Stimulated activated CD8-positive, alpha-beta memory T cell treated with anti-CD3 and anti-CD28 coated beads, Interleukin-2, amount 100 ng/mL, for 48 hours (primary cell): ENCODE measurements around the gene SRRM3.
"Not testable (repeated sequence)": the region's sequence is repeated elsewhere in the genome, so short reads cannot be mapped to it uniquely, and the experiment has no call there.

Experiments used
- DNase-seq, 2 donors: peaks; one replicate each; pipeline ENCODE4 v3.0.0-alpha.2; 2020; ENCODE audit warnings: low read depth in 2 of 2

SRRM3 gene

DNA sequence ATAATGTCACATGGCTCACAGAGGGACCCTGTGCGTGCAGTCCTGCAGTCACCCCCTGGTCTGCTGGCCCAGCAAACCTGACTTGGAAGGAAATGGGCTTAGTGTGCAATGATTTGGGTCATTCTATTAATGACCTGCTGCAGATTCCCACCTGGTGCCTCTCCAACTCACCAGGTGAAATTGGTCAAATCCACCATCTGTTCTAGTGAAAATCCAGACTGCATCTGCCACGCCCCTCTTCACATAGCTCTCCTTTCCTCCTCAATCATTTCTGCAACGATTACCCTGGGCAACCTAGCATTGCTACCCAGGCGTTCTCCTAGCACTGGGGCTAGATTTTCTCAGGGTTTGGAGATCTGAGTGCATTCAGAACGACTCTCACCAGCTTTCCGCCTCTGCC is 29.4 kb downstream of the SRRM3 start:
- no peak for DNase-seq

DNA sequence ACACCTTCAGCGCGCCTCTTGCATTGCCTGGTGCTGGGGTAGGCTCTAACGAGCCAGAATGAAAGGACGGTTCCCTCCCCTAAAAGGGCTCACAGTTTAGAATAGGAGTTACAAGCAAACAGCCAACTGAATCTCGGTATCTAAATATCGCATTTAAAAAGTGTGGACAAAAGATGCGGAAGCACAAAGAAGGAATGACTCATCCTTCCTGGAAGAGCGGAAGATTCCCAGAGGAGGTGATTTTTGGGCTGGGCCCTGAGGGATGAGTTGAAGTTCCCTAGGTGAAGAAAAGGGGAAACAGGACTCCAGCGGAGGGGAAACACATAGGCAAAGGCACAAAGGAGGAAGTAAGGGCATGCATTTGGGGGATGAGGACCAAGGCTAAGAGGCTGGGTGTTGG is 29.9 kb downstream of the SRRM3 start:
- no peak for DNase-seq

DNA sequence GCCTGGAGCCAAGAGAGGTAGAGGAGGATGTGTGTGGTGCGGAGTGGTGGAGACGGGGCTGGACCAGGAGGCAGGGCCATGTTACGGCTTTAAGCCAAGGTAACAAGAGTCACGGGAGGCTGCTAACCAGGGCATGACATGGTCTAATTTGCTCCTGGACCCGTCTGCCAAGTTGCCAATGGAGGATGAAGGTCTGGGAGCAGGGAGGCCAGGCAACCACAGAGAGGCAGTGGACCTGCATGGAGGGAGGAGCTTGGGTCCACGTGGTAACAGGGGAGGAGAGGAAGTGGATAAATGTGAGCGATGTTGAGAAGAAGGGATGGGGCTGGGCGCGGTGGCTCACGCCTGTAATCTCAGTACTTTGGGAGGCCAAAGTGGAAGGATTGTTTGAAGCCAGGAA is 31.0 kb downstream of the SRRM3 start:
- DNase-seq: no peak

DNA sequence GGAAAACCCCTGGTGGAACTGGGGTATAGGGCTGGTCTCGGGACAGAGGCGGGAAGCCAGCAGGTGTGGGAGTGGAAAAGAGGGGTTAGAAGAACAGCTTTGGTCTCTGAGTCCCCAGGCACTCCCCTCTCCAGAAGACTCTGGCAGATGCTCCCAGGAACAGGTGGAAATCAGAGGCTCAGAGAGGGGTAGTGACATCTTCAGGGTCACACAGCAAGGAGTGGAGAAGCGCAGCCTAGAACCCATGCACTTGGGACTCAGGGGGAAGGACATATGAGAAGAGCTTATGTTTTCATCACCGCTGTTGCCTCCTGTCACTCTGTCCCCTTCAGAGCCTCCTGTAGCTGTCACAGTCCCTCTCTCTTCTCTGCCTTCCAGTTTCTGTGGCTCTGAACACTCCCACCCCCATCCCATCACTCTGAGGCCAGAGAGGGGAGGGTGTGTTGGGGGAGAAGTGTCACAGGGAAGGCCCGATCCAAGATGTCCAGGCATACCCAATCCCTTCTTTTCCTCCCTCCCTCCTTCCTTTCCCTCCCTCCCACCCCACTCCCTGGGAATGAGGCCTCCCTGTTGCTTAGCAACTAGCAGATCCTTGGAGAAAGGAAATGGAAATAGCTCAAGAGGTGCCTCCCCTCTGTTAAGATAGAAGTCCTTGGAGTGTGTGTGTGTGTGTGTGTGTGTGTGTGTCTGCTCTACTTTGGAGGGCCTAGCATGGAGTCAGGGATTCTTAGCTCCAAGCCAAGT is 32.0 kb downstream of the SRRM3 start:
- no peak for DNase-seq

DNA sequence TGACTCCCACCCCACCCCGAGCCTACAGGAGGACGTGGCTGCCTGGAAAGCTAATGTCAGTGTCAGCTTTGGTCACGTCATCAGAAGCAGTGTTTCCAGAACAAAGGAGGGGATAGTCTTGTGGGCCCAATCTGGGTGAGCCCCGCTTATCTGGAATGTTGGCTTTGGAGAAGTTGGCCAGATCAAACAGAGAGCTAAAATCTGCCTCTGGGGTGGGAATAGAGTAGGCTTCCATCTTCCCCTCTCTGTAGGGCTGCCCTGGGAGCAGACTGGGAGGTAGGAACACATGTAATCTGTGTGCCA is 32.5 kb downstream of the SRRM3 start:
- DNase-seq: no peak

DNA sequence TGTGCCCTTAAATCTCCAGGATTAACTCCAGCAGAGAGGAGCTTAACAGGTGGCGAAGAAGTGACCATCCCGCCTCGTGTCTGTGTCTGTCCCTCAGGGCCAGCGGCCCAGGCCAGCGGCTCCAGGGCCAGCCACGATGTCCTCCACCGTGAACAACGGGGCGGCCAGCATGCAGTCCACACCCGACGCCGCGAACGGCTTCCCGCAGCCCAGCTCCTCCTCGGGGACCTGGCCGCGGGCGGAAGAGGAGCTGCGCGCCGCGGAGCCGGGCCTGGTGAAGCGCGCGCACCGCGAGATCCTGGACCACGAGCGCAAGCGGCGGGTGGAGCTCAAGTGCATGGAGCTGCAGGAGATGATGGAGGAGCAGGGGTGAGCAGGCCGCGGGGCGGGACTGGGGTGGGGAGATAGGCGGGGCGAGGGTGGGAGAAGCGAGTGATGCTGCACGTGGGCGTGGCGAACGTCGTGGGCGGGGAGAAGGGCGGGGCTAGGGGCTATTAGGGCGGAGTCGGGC is 33.3 kb downstream of the SRRM3 start:
- DNase-seq: peak; percentile 67 to 83

DNA sequence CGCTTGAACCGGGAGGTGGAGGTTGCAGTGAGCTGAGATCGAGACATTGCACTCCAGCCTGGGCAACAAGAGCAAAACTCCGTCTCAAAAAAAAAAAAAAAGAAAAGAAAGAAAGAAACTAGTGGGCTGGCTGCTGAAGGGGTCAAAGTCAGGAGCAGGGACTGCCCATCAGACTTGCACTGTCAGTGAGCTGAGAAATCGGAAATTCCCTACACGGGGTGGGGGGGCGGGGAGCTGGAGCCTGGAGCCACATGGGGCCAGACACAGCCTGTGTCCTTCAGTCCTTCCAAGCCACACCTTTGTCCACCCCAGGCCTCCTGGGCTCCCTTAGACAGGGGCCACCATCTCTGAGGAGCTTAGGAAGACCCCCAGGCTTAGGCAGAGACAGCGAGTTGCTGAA is 34.5 kb downstream of the SRRM3 start:
- DNase-seq: no peak

DNA sequence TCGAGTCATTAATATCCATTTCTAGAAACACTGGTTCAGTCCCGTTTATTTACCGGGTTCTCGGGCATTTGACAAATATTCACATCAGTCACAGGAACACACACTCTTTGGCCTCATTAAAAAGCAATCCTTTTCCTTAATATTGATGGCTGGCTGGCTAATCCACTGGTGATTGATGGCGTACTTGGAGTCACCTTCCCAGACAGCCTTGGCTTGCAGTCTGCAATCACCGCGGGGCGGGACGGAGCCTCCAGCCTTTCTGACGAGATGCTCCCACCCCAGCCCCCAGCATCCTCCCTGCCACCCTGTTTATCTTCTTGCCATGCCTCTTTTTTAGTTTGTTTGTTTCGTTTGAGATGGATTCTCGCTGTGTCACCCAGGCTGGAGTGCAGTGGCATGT is 36.6 kb downstream of the SRRM3 start:
- no peak for DNase-seq

DNA sequence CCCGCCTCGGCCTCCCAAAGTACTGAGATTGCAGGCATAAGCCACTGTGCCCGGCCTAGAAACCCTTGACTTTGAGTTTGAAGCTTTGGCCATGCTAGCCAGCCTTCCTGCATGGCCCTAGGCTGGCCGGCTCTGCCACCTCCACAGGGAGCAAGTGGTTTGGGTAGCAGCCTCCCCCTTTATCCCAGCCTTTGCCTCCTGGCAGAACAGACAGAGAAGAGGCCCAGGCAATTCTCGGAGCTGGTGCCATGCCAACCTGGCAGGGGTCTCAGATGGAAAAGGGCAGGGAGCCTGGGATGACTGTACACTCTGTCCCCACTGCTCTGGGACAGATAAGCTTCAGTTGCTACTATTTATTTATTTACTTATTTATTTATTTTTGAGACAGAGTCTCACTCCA is 39.4 kb downstream of the SRRM3 start:
- DNase-seq: no peak

DNA sequence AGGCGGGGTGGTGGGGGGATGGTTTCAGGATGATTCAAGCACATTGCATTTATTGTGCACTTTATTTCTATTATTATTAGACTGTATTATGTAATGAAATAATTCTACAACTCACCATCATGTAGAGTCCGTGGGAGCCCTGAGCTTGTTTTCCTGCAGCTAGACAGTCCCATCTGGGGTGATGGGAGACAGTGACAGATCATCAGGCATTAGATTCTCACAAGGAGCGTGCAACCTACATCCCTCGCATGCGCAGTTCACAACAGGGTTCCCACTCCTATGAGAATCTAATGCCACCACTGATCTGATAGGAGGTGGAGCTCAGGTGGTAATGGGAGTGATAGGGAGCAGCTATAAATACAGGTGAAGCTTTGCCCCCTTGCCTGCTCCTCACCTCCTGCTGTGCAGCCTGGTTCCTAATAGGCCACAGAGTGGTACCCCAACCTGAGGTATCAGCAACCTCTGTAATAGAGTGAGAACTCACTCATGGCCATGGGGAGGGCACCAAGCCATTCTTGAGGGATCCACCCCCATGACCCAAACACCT is 40.9 kb downstream of the SRRM3 start:
- not testable (repeated sequence) for DNase-seq

DNA sequence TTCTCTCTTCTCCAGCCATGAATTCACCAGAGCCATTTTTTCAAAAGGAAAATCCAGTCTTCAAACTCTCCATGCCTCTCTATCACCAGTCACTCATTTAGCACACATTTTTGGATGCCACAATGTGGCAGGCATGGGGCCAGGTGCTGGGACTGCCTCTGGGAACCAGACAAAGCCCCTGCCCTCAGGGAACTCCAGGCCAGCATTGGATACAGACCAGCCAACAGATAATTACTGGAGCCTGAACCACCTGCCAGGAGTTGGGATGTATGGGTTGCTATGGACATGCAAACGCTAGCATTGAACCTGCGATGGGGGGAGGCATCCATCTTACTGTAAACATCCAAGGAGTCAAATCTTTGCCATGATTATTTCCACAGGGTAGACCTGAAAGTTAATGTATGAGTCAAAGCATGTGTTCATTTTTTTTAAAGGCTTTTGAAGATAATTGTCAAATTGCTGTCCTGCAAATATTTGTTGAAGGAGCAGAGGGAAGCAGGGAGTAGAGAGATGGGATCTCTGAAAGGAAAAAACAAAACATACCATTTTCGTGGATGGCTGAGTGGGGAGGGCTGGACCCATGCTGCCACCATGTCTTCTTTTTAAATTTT is 43.2 kb downstream of the SRRM3 start:
- DNase-seq: no peak

DNA sequence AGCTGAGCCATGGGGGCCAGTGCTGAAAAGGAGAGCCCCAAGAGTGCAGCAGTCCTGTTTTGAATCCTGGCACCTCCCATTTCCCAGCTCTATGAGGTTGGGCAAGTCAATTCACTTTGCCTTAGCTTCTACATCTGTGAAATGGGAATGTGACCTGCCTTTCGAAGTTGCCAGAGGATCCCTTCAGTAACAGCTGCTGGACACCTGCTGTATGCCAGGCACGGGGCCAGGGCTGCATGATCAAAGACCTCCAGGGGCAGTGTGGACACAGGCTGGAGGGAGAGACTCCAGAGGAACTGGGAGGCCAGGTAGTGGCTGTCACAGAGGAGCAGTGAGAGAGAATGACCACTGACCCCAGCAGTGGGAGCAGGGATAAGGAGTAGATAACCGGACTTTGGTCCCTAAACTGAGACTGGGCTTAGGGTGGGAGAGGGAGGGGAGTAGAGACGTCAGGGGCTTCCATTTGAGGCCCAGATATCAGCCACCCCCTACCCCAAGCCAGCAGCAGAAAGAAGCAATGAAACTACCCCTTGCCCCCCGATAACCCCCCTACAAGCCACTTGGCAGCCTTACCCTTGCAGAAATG is 45.2 kb downstream of the SRRM3 start:
- DNase-seq: no peak

DNA sequence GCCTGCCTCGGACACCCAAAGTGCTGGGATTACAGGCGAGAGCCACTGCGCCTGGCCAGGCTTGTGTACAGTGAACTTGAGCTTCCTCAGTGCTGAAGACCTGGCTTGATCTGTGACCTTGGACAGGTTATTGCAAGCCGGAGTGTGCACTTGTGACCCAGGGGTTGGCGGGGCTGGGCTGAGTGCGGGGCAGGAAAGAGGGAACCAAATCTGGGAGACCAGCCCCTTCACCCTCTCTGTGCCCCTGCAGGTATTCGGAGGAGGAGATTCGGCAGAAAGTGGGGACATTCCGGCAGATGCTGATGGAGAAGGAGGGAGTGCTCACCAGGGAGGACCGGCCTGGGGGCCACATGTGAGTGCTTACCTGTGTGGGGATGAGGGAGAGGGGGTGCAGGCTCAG is 46.2 kb downstream of the SRRM3 start:
- no peak for DNase-seq

DNA sequence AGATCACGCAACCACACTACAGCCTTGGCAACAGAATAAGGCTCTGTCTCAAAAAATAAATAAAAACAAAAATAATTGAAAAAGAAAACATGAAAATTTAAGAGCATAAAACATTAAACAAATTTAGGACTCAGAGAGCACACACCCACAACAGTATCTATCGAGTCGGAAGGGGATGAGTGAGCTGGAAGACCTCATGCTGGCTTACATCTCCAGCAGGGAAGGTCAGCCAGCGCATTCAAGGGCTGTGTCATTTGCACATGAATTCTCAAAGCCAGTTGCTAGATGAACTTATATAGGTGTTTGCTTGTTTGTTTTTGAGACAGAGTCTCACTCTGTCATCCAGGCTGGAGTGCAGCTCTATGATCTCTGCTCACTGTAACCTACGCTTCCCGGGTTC is 50.3 kb downstream of the SRRM3 start:
- no peak for DNase-seq

DNA sequence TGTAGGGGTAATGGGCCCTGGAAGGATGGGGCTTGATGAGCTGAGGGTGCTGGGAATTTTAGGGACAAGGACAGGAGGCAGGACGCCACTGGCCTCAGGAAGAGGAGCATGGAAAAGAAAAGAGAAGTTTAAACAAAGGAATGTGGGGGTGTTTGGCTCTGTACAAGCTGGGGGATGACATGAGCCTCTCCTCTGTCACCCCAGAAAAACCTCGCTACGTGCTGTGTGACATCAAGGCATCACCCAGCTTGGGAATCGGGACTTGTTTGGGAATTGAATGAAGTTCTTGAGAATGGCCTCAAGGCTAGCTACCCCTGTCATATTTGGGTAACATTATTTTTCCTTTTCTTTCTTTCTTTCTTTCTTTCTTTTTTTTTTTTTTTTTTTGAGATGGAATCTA is 53.1 kb downstream of the SRRM3 start:
- no peak for DNase-seq

DNA sequence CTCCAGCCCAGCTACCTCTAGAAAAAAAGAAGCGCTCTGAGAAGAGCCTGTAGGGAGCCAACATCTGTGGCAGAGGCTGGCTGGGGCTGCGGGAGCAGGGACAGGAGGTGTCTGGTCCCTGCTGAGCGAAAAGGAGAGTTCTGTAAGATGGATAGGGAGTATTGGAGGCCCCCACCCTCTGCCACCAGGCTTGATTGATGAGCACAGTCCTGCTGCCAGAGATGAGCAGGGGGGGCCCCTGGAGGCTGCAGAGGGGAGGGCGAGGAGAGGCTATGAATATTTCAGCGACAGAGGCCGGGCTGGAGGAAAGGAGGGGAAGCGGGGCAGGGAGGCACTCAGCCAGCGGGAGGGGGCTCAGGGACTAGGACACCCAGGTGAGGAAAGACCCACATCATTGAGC is 56.3 kb downstream of the SRRM3 start:
- no peak for DNase-seq

DNA sequence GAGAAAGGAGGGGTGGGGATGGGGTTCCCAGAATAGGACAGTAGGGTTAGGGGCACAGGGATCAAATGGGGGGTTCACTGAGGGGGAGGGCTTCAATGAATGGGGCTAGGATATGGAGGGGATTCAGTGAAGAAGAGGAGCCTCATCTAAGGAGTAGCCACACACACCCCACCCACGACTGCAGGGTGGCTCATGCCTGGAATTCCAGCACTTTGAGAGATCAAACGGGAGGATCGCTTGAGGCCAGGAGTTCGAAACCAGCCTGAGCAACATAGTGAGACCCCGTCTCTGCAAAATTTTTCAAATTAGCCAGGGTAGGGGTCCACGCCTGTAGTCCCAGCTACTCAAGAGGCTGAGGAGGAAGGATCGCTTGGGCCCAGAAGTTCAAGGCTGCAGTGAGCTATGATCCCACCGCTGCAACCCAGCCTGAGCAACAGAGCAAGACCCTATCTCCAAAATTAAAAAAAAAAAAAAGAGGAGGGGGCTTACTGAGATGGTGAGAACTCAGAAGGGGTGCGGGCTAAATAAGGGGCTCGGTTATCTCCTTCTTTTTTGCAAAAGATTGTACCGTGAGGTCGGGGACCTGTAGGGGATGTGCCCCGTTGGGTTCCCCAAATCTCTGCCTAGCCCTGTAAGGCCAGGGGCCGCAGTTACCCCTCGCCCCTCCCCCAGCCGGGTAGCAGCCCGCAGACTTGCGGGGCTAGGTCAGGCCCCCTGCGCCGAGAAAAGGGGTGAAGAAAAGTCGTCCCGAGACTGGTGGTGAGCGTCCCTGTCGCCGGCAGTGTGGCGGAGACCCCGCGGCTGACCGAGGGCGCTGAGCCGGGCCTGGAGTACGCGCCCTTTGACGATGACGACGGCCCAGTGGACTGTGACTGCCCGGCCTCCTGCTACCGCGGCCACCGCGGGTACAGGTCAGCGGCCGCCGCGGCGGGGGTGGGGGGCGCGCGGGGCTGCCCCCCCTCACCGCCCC is 57.7 kb downstream of the SRRM3 start:
- no peak for DNase-seq

DNA sequence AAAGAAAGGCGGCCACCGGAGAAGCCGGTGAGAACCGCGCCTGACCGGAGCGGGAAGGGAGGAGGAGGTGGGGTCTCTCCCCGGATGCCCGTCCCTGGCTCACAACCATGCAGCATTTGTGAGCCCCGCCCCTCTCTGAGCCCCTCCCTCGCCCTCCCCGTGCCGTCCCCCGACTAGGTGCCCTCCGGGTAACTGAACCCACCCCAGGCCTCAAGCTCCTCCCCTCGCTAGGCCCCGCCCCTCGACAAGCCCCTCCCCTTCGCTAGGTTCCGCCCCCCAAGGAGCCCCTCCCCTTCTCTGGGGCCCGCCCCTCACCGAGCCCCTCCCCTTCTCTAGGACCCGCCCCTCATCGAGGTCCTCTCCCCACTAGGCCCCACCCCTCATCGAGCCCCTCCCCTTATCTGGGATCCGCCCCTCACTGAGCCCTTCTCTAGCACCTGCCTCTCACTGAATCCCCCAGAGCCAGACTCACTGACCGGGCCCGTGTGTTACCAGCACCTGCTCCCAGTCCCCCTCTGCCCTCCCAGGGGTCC is 58.5 kb downstream of the SRRM3 start:
- DNase-seq: peak in 1 of 2 donors; percentile 50

DNA sequence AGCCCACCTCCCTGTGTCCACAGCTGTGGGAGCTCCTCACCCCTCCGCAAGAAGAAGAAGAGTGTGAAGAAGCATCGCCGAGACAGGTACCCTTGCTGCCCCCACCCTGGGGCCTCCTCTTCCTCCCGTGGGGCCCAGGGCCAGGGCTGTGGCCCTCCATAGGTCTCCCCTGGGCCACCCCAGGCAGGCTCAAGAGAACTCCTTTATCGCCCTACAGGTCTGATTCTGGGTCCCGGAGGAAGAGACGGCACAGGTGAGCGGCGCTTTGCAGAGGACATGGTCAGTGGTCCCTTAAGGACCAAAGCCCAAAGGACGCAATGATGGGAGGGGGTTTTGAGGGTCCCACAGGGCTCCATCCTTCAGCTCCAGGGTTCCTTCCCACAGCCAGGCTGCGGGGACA is 59.6 kb downstream of the SRRM3 start:
- DNase-seq: no peak

DNA sequence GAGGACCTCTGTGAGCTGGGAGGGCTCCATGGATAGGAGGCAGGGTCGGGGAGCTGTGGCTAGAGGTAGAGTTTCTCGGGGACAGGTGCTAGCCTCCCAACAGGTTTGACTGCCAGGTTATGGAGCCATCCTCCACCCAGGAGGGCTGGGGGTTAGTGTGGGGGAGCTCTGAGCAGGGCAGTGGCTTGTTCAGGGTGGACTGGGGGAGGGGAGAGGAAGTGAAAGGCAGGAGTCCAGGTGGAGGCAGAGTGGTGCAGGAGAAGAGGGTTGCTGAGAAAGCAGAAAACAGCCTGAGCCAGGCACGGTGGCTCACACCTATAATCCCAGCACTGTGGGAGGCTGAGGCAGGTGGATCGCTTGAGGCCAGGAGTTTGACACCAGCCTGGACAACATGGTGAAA is 60.2 kb downstream of the SRRM3 start:
- DNase-seq: no peak

DNA sequence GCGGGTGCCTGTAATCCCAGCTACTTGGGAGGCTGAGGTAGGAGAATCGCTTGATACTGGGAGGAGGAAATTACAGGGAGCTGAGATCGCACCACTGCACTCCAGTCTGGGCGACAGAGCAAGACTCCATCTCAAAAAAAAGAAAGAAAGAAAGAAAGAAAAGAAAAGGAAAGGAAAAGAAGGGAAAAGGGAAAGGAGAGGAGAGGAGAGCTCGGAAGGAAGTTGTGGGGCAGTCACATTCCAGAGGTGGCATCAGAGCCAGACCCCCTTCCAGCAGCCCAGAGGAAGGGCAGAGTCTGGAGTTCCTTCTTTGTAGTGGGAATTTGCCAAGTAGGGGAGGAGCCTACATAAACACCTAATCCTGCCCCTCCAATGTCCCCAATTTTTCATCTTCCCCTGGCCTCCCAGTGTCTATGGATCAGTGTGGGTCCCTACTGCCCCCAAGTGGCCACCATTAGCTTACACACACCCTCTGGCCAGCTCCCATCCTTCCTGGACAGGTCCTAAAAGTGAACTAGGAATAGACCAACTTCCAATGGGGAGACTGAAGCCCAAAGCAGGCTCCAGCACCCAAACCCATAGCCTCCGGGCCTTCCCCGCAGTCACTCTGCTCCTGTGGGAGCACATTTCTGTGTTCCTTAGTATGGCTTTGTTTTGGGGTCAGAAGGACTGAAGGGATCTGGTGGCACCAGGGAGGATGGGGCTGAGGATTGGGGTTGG is 61.1 kb downstream of the SRRM3 start:
- DNase-seq: peak in 1 of 2 donors; percentile 23
